Neutrophil (primary cell): ENCODE measurements around the gene CCSER1.

Experiments
- H3K27ac ChIP-seq: fragments of 200-600 bp; sonication (generic); 2 replicates; pipeline ENCODE4 v1.5.1; 2016; ENCODE audit warnings: mild to moderate bottlenecking, moderate library complexity
- H3K27me3 ChIP-seq: fragments of 200-600 bp; sonication (generic); 2 replicates; pipeline ENCODE4 v1.6.0; 2016; ENCODE audit warnings: mild to moderate bottlenecking
- H3K36me3 ChIP-seq: fragments of 200-600 bp; sonication (generic); 2 replicates; pipeline ENCODE4 v1.5.1; 2017
- H3K4me1 ChIP-seq, 2 experiments: fragments of 200-600 bp in 1 of 2; sonication (generic) in 1 of 2; 1 replicate in 1 of 2; 2 replicates in 1 of 2; pipeline versions ENCODE4 v1.5.1 to v1.6.1; 2013 to 2016; ENCODE audit warnings: low read depth in 1 of 2, low read length in 1 of 2, mild to moderate bottlenecking in 1 of 2, moderate library complexity in 1 of 2; ENCODE audit not compliant: control insufficient read depth in 1 of 2, insufficient read depth in 1 of 2
- H3K4me3 ChIP-seq, 2 experiments: fragments of 200-600 bp in 1 of 2; sonication (generic) in 1 of 2; 1 replicate in 1 of 2; 2 replicates in 1 of 2; pipeline ENCODE4 v1.5.1; 2013 to 2016; ENCODE audit warnings: low read depth in 1 of 2, low read length in 1 of 2, mild to moderate bottlenecking in 1 of 2, moderate library complexity in 1 of 2
- H3K9me3 ChIP-seq: fragments of 200-600 bp; sonication (generic); 2 replicates; pipeline ENCODE4 v1.5.1; 2016
- TF ChIP-seq, protein P1 (sequence below): fragments of 200-600 bp; sonication (generic); IDR thresholded peaks from 2 replicates; pipeline ENCODE4 v1.5.1; 2016; ENCODE audit warnings: antibody characterized with exemption

CCSER1 gene

GRCh38 chr4:90126805-90127204 is 389 bp upstream of the CCSER1 start:
- H3K27me3 ChIP-seq, result peaks cover 44% of the 10 kb centered on the region
- H3K4me1 ChIP-seq, result peaks cover 23 to 24% of the 10 kb centered on the region in 2 experiments
- TF ChIP-seq, protein P1, sequence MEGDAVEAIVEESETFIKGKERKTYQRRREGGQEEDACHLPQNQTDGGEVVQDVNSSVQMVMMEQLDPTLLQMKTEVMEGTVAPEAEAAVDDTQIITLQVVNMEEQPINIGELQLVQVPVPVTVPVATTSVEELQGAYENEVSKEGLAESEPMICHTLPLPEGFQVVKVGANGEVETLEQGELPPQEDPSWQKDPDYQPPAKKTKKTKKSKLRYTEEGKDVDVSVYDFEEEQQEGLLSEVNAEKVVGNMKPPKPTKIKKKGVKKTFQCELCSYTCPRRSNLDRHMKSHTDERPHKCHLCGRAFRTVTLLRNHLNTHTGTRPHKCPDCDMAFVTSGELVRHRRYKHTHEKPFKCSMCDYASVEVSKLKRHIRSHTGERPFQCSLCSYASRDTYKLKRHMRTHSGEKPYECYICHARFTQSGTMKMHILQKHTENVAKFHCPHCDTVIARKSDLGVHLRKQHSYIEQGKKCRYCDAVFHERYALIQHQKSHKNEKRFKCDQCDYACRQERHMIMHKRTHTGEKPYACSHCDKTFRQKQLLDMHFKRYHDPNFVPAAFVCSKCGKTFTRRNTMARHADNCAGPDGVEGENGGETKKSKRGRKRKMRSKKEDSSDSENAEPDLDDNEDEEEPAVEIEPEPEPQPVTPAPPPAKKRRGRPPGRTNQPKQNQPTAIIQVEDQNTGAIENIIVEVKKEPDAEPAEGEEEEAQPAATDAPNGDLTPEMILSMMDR, result no peak
- H3K9me3 ChIP-seq, result no peaks in the 10 kb centered on the region
- H3K4me3 ChIP-seq, result peak overlapping the region; percentile 60 to 67
- H3K36me3 ChIP-seq, result no peaks in the 10 kb centered on the region
- H3K27ac ChIP-seq, result peak overlapping the region; percentile 61

DNA sequence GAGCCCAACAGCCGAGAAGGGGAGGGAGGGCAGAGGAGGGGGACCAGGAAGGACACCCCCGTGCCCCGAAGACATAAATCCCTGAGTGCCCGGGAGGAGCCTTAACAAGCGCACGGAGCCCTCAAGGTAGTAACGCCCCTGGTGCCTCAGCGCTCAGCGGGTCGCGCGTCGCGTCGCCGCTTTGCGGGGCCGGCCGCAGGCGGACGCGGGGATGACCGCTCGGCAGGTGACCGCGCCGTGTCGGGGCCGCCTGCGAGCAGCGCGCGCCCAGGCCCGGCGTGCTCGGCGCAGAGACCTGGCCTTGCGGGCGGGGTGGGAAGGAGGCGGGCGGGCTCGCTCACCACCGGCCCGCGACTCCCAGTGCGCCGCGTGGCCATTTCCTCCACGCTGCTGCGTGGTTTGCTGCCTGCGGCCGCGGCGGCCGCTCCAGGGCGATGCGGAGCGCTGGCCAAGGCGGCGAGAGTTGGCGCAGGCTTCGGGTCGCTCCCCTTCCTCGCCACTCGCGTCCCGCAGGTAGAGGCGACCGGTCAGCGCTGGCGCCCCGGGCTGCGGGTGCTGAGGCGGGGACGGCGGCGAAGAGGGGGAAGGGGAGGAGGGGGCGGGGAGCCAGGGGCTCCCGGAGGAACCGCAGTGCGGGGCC is 632 bp downstream of the CCSER1 start:
- TF ChIP-seq, protein P1, result no peak
- Histone ChIP-seq H3K9me3 (no peaks in the 10 kb centered on the region), H3K4me1 (peaks cover 23 to 24% of the 10 kb centered on the region in 2 experiments), H3K4me3 (peak overlapping the region; percentile 60 to 67), H3K36me3 (no peaks in the 10 kb centered on the region), H3K27me3 (peaks cover 44% of the 10 kb centered on the region), H3K27ac (peak overlapping the region; percentile 61)

DNA sequence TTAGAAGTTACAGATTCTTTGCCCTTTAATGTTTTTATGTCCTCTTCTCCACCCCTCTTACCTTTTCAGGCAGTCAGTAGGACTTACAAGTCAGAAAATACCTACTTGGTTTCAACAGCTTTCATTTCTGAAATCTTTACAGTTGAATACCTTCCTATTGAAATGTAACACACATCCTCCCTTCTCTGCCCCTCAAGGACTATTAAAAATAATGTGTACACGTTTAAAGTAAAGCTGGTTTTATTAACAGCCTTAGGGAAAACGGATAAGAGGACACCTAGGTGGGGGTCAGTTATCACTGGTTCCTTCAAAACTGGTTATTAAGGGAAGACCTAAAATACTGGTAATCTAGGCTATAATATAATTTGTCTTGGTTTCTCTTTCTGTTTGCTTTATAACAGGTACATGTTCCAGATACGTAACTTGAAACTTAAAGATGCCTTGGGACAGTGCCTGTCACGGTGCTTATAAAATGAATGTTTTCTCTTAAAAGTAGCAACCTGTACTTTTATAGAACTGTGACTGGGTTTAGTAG is 1.8 kb downstream of the CCSER1 start:
- H3K9me3 ChIP-seq, result no peaks in the 10 kb centered on the region
- no peaks in the 10 kb centered on the region for H3K36me3 ChIP-seq
- peaks cover 23 to 24% of the 10 kb centered on the region in 2 experiments for H3K4me1 ChIP-seq
- TF ChIP-seq, protein P1, result no peak
- H3K4me3 ChIP-seq, result peak overlapping the region; percentile 60 to 67
- peak overlapping the region; percentile 61 for H3K27ac ChIP-seq
- peaks cover 36% of the 10 kb centered on the region for H3K27me3 ChIP-seq

DNA sequence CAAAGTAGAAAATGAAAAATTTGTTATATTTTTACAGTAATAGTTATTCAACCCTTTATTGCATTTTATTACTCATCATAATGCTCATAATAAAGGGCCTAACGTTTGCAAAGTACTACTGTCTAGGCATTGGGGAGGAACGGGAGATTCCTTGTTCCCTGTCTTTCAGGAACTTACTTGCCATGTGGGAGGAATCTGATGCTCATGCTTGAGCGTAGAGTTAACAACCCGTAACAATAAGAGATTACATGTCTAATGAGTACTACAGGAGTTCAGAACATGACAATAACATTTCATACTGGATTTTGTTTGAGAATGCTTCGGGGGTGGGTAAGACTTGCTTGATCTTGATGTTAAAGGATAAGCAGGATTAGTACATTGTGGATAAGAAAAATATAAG is 2.9 kb downstream of the CCSER1 start:
- Histone ChIP-seq H3K9me3 (no peaks in the 10 kb centered on the region), H3K27ac (no peak overlapping the region)

DNA sequence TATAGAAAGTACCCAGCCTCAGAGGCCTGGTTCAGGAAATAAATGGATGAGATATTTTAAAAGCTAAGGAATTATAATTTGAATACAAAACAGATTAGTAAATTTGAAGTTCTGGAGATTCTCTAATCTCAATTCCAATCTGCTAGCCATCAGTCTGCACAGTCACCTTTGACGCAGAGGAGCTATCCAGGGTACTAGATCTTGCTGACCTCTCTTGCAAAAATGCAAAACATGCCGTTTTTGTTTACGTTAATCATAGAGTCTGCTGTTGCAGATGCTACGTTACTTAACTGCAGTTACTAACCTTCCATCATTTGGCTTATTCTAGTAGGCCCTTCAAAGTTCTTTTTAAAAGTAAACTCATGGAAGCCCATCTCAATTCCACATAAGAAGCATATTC is 10.4 kb downstream of the CCSER1 start:
- no peaks in the 10 kb centered on the region for H3K9me3 ChIP-seq

More for the DNA sequence above, 2.9 kb downstream of the CCSER1 start:
- Histone ChIP-seq H3K27me3 (peaks cover 26% of the 10 kb centered on the region), H3K4me1 (peaks cover 23 to 24% of the 10 kb centered on the region in 2 experiments), H3K4me3 (no peak overlapping the region), H3K36me3 (no peaks in the 10 kb centered on the region)
- TF ChIP-seq, protein P1, result no peak

More for the DNA sequence above, 10.4 kb downstream of the CCSER1 start:
- TF ChIP-seq, protein P1, result no peak
- H3K27me3 ChIP-seq, result no peaks in the 10 kb centered on the region
- H3K4me1 ChIP-seq, result no peaks in the 10 kb centered on the region
- no peaks in the 10 kb centered on the region for H3K36me3 ChIP-seq
- no peak overlapping the region for H3K27ac ChIP-seq
- no peak overlapping the region for H3K4me3 ChIP-seq
